Panc1 (cell line): ENCODE measurements around the gene WDR88. TPM values are rescaled to one million over a fixed set of nuclear protein-coding genes. Genes with fewer than 3 reads are reported as not detected.

Experiments
- ATAC-seq: fragments of 200-7000 bp; cut with Tn5 transposase; 2 replicates; pipeline ENCODE4 v1.9.1; 2020; ENCODE audit warnings: mild to moderate bottlenecking, moderate library complexity
- BruUV-seq: library from RNA; stranded (reverse); fragments of 400-500 nt; replicated peaks from 2 replicates; lab custom pipeline; 2021; lab: Mats Ljungman, UMichigan
- CTCF ChIA-PET: fragments of 300-600 bp; sonication (Branson Sonifier 250); formaldehyde crosslinking; loops from one replicate; lab custom pipeline; 2022; ENCODE audit warnings: antibody characterized with exemption; lab: Charles Lee
- POLR2A ChIA-PET: fragments of 300-600 bp; sonication (Branson Sonifier 250); formaldehyde crosslinking; loops from one replicate; lab custom pipeline; 2022; ENCODE audit warnings: antibody characterized with exemption; lab: Charles Lee
- DNase-seq: peaks from one replicate; pipeline ENCODE4 v3.0.0-alpha.2; 2010; ENCODE audit warnings: low read depth, low spot score
- H3K27ac ChIP-seq: 2 replicates; pipeline ENCODE4 v1.5.1; 2011; ENCODE audit warnings: mild to moderate bottlenecking, low read length, inconsistent platforms
- H3K27me3 ChIP-seq: fragments of 200-500 bp; sonication (Bioruptor generic); 2 replicates; pipeline ENCODE4 v1.6.0; 2014; ENCODE audit warnings: low read length, inconsistent platforms; ENCODE audit not compliant: control insufficient read depth, insufficient read depth
- H3K36me3 ChIP-seq: fragments of 200-500 bp; sonication (Bioruptor generic); 2 replicates; pipeline ENCODE4 v1.5.1; 2014; ENCODE audit warnings: inconsistent platforms, mild to moderate bottlenecking, low read length, moderate library complexity; ENCODE audit not compliant: control insufficient read depth, insufficient read depth
- H3K4me1 ChIP-seq: 2 replicates; pipeline ENCODE4 v1.5.1; 2011; ENCODE audit warnings: inconsistent platforms, mild to moderate bottlenecking, low read length, moderate library complexity; ENCODE audit not compliant: control insufficient read depth, insufficient read depth
- H3K4me3 ChIP-seq, 2 experiments: 2 replicates each; pipeline ENCODE4 v1.5.1; 2011 to 2012; ENCODE audit warnings: low read depth in 2 of 2, low read length in 2 of 2, mild to moderate bottlenecking in 2 of 2, inconsistent platforms in 1 of 2, moderate library complexity in 1 of 2
- H3K9me3 ChIP-seq: fragments of 200-500 bp; sonication (Bioruptor generic); 2 replicates; pipeline ENCODE4 v1.5.1; 2014; ENCODE audit warnings: low read depth, mild to moderate bottlenecking, inconsistent platforms, low read length, moderate library complexity; ENCODE audit not compliant: control insufficient read depth, insufficient read depth
- CTCF ChIP-seq: fragments of 450-650 bp; IDR thresholded peaks from 2 replicates; pipeline ENCODE4 v1.5.1; 2017; ENCODE audit warnings: mild to moderate bottlenecking
- POLR2AphosphoS5 ChIP-seq: IDR thresholded peaks from 2 replicates; pipeline ENCODE4 v1.6.1; 2012; ENCODE audit warnings: mild to moderate bottlenecking, low read depth, low read length, moderate library complexity
- SIN3A ChIP-seq: IDR thresholded peaks from 2 replicates; pipeline ENCODE4 v1.6.1; 2012; ENCODE audit warnings: low read depth, mild to moderate bottlenecking, low read length, moderate library complexity, borderline replicate concordance; ENCODE audit not compliant: insufficient read depth
- TCF7L2 ChIP-seq: IDR thresholded peaks from 2 replicates; pipeline ENCODE4 v1.6.1; 2011; ENCODE audit warnings: mild to moderate bottlenecking, low read depth, low read length, inconsistent platforms
- in situ Hi-C: cut with HindIII; loops from 2 replicates; pipeline ENCODE4 v1.10.0; 2016; ENCODE audit warnings: low sequenced_read_pairs, low pct_unique_long_range_greater_than_20kb
- intact Hi-C: fragments of 100-400 bp; cut with micrococcal nuclease; formaldehyde crosslinking; loops from one replicate; pipeline ENCODE4 v1.10.0; 2022; ENCODE audit not compliant: unreplicated experiment
- total RNA-seq: library from RNA; stranded (reverse); gene quantifications from one replicate; pipeline ENCODE4 v1.2.1, GENCODE V29; 2021; ENCODE audit not compliant: unreplicated experiment
- TF ChIP-seq, protein P1 (sequence below), 2 experiments: IDR thresholded peaks; 2 replicates each; pipeline ENCODE4 v1.6.1; 2011 to 2012; ENCODE audit warnings: low read depth in 2 of 2, control low read depth in 1 of 2, low read length in 1 of 2, mild to moderate bottlenecking in 1 of 2, moderate library complexity in 1 of 2; ENCODE audit not compliant: insufficient read depth in 1 of 2

Gene WDR88
- total RNA-seq, 1 experiment from 2014 or later, result 0.31 TPM

DNA sequence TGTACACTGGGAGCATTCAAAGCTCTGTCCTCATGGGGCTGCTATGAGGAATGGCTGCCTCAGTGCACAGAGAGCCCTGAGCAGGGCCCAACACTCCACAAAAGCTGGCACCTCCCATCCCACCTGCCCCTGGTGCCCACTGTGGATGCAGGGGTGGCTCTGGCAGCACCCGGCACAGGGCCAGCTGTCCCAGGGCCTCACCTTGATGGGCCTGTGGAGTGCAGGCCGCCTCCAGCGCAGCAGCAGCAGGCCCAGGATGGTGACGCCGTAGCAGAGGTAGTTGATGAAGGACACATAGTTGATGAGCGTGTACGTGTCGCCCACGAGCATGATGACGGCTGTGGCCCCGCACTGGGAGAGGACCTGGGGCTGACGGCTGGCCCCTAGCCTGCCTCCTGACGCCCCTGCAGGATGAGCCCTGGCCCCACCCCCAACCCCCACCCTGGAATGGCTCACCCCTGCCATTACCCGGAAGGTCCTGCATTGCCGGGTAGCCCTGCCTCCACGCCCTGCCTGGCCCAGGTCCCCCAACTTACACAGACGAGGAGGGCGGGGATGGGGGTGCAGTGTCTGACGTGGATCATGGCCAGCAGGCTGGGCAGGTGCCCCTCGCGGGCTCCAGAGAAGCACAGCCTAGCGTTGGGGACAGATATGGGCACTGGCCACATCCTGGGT lies 78.5 kb downstream of the WDR88 start:
- H3K4me1 ChIP-seq, result no peaks in the 10 kb centered on the region
- no peaks in the 10 kb centered on the region for H3K9me3 ChIP-seq
- intact Hi-C loops, result no loop called here
- DNase-seq (no peak), ATAC-seq (no peak)
- no peaks in the 10 kb centered on the region for H3K27me3 ChIP-seq
- TF ChIP-seq SIN3A, result no peak
- TF ChIP-seq POLR2AphosphoS5, result no peak
- TF ChIP-seq CTCF, result no peak
- in situ Hi-C loops, result no loop called here
- POLR2A ChIA-PET, result no interaction called here
- CTCF ChIA-PET, result interaction anchor here (0.6 to 1.0 kb wide), 2 partner anchors 8 to 26 kb away, joined by 3 read pairs; no protein-coding TSS in a partner anchor
- BruUV-seq, result no TSS peak
- no peak overlapping the region for H3K27ac ChIP-seq
- no peak overlapping the region for H3K4me3 ChIP-seq
- no peaks in the 10 kb centered on the region for H3K36me3 ChIP-seq

DNA sequence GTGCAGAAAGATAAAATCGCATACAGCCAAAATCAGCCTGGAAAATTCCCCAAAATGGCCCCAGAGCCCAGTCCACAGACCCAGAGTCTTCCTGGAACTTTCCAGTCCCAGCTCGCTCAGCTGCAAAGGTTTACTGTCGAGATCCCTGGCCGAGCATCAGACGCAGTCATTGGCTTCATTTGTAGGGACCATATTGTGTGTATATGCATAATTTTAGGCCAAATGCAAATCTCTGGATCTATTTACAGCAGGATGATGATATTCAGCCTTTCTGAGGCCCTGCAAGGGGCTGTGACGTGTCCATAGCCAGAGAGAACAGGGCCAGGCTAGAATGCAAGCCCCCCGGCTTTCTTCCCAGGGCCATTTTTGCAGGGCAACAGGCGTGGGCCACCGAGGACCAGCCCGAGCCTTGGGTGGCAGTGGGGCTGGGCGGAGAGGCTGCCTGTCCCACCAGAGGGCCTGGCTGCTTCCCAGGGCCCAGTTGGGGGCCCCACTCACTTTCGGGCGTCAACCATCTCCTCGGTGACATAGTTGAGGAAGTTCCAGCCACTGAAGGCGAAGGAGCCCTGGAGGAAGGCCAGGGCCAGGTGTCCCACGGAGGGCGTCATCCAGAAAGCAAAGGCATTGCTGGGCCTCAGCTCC lies 80.0 kb downstream of the WDR88 start:
- DNase-seq (no peak), ATAC-seq (no peak)
- BruUV-seq, result no TSS peak
- H3K36me3 ChIP-seq, result no peaks in the 10 kb centered on the region
- H3K9me3 ChIP-seq, result no peaks in the 10 kb centered on the region
- H3K27me3 ChIP-seq, result no peaks in the 10 kb centered on the region
- H3K27ac ChIP-seq, result no peak overlapping the region
- H3K4me1 ChIP-seq, result no peaks in the 10 kb centered on the region
- ChIA-PET POLR2A (no interaction called here), CTCF (no interaction called here)
- no peak overlapping the region for H3K4me3 ChIP-seq
- no peak for TF ChIP-seq TCF7L2
- TF ChIP-seq CTCF, result no peak
- TF ChIP-seq, protein P1, sequence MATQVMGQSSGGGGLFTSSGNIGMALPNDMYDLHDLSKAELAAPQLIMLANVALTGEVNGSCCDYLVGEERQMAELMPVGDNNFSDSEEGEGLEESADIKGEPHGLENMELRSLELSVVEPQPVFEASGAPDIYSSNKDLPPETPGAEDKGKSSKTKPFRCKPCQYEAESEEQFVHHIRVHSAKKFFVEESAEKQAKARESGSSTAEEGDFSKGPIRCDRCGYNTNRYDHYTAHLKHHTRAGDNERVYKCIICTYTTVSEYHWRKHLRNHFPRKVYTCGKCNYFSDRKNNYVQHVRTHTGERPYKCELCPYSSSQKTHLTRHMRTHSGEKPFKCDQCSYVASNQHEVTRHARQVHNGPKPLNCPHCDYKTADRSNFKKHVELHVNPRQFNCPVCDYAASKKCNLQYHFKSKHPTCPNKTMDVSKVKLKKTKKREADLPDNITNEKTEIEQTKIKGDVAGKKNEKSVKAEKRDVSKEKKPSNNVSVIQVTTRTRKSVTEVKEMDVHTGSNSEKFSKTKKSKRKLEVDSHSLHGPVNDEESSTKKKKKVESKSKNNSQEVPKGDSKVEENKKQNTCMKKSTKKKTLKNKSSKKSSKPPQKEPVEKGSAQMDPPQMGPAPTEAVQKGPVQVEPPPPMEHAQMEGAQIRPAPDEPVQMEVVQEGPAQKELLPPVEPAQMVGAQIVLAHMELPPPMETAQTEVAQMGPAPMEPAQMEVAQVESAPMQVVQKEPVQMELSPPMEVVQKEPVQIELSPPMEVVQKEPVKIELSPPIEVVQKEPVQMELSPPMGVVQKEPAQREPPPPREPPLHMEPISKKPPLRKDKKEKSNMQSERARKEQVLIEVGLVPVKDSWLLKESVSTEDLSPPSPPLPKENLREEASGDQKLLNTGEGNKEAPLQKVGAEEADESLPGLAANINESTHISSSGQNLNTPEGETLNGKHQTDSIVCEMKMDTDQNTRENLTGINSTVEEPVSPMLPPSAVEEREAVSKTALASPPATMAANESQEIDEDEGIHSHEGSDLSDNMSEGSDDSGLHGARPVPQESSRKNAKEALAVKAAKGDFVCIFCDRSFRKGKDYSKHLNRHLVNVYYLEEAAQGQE (IDR thresholded peaks at IDR 0.05; ENCODE audit: insufficient read depth in 1 of 2, low read depth in 2 of 2, low read length in 1 of 2), result no peak
- no peak for TF ChIP-seq POLR2AphosphoS5
- no peak for TF ChIP-seq SIN3A
- in situ Hi-C loops, result no loop called here
- intact Hi-C loops, result no loop called here
